Right atrium auricular region (tissue), 2 donors: ENCODE data around the gene ARF3. TPM values are rescaled to one million over a fixed set of nuclear protein-coding genes. Genes with fewer than 3 reads are reported as not detected.
A peak's percentile ranks its signal among the peaks of the same experiment; 100 is the strongest.

Source experiments
- DNase-seq: peaks from one replicate; pipeline ENCODE4 v3.0.0-alpha.2; 2019; ENCODE audit warnings: low spot score
- H3K27ac ChIP-seq, 2 donors: fragments of 200-600 bp; sonication (generic); 1 replicate in 1 of 2; 2 replicates in 1 of 2; pipeline ENCODE4 v1.5.1; 2016 to 2019
- H3K27me3 ChIP-seq, 2 donors: fragments of 200-600 bp; sonication (generic); one replicate each; pipeline versions ENCODE4 v1.5.1 to v1.6.0; 2017 to 2019
- H3K36me3 ChIP-seq: fragments of 200-600 bp; sonication (generic); one replicate; pipeline ENCODE4 v1.5.1; 2016
- H3K4me1 ChIP-seq, 2 donors: fragments of 200-600 bp; sonication (generic); one replicate each; pipeline versions ENCODE4 v1.5.1 to v1.6.0; 2017 to 2019
- H3K4me3 ChIP-seq, 2 donors: fragments of 200-600 bp; sonication (generic); 1 replicate in 1 of 2; 2 replicates in 1 of 2; pipeline ENCODE4 v1.5.1; 2017 to 2019; ENCODE audit warnings: mild to moderate bottlenecking in 1 of 2, moderate library complexity in 1 of 2
- H3K9me3 ChIP-seq, 2 donors: fragments of 200-600 bp; sonication (generic); one replicate each; pipeline ENCODE4 v1.5.1; 2019
- total RNA-seq, 2 donors: library from RNA; depleted of rRNA; stranded (reverse); fragments of >200 nt; gene quantifications; one replicate each; pipeline ENCODE4 v1.1.0, GENCODE V29; 2016
- TF ChIP-seq, protein P1 (sequence below), 2 donors: fragments of 200-600 bp; sonication (generic); IDR thresholded peaks; one replicate each; pipeline ENCODE4 v1.5.1; 2019; ENCODE audit warnings: antibody characterized with exemption in 2 of 2

Gene ARF3
- total RNA-seq, 2 donors from 2014 or later, result 35.5 to 48.8 TPM

DNA sequence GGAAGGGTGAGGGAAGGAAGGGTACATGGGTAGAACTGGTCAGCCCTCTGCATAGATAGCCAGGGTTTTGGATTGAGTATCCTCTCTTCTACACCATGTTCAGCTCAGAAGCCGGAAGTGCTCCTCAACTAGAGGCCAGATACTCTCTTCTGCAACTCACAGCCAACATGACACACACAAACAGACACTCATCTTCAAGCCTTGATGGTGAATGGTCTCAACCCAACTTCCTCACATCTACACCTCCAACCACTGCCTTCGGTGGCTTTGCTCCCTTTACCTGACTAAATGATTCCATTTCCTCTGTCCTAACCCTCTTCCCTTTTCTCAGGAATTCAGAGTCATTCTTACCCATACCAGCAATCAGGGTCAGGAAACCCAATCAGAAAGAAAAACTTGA lies 24.4 kb downstream of the ARF3 start:
- H3K36me3 ChIP-seq, result peaks cover 30% of the 10 kb centered on the region
- DNase-seq, result no peak
- no peaks in the 10 kb centered on the region for H3K4me1 ChIP-seq
- H3K27me3 ChIP-seq, result no peaks in the 10 kb centered on the region
- TF ChIP-seq, protein P1, sequence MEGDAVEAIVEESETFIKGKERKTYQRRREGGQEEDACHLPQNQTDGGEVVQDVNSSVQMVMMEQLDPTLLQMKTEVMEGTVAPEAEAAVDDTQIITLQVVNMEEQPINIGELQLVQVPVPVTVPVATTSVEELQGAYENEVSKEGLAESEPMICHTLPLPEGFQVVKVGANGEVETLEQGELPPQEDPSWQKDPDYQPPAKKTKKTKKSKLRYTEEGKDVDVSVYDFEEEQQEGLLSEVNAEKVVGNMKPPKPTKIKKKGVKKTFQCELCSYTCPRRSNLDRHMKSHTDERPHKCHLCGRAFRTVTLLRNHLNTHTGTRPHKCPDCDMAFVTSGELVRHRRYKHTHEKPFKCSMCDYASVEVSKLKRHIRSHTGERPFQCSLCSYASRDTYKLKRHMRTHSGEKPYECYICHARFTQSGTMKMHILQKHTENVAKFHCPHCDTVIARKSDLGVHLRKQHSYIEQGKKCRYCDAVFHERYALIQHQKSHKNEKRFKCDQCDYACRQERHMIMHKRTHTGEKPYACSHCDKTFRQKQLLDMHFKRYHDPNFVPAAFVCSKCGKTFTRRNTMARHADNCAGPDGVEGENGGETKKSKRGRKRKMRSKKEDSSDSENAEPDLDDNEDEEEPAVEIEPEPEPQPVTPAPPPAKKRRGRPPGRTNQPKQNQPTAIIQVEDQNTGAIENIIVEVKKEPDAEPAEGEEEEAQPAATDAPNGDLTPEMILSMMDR (IDR thresholded peaks at IDR 0.05), result no peak
- no peaks in the 10 kb centered on the region for H3K9me3 ChIP-seq
- H3K4me3 ChIP-seq, result no peak overlapping the region
- H3K27ac ChIP-seq, result no peak overlapping the region

DNA sequence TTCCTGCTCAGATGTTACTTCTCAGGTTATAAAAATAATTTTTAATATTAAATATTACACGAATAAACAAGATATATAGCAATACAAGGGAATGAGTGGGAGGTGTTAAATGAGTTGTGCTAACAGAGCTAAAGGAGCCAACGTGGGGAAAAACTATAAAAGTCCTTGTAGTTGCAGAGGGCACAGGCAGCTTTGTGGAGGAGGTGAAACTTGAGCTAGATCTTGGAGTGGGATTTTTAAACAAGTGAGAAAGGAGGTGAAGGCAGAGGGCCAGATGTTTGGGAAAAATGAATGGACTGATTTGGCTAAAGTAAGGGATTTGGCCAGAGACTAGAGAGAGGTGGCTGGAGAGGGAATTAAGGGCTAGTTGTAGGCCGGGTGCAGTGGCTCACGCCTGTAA lies 26.8 kb downstream of the ARF3 start:
- Histone ChIP-seq H3K9me3 (no peaks in the 10 kb centered on the region), H3K4me1 (peaks cover 0 to 4% of the 10 kb centered on the region in 2 donors), H3K4me3 (no peak overlapping the region), H3K36me3 (peaks cover 26% of the 10 kb centered on the region), H3K27me3 (no peaks in the 10 kb centered on the region), H3K27ac (no peak overlapping the region)
- DNase-seq, result no peak
- TF ChIP-seq, protein P1 (IDR thresholded peaks at IDR 0.05), result no peak

DNA sequence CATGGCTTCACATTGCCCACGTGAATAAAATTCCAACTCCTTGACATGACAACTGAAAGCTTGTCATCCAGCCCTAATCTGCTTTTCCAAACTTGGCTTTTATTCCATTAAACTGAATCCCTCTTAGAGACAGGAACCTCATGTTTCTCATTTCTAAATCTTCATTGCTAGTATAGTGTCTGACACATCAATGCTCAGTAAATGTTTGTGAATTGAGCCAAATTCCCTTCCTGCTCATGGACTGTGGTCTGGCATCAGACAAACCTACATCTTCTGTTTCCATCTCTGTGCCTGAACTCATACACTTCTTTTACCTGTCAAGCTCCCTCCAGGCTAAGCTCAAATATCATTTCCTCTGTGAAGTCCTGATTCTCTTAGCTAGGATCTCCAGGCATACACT lies 27.7 kb downstream of the ARF3 start:
- Histone ChIP-seq H3K9me3 (no peaks in the 10 kb centered on the region), H3K4me3 (no peak overlapping the region), H3K36me3 (peaks cover 26% of the 10 kb centered on the region), H3K27me3 (no peaks in the 10 kb centered on the region), H3K4me1 (peaks cover 0 to 10% of the 10 kb centered on the region in 2 donors), H3K27ac (no peak overlapping the region)
- DNase-seq, result no peak
- TF ChIP-seq, protein P1 (IDR thresholded peaks at IDR 0.05), result no peak

DNA sequence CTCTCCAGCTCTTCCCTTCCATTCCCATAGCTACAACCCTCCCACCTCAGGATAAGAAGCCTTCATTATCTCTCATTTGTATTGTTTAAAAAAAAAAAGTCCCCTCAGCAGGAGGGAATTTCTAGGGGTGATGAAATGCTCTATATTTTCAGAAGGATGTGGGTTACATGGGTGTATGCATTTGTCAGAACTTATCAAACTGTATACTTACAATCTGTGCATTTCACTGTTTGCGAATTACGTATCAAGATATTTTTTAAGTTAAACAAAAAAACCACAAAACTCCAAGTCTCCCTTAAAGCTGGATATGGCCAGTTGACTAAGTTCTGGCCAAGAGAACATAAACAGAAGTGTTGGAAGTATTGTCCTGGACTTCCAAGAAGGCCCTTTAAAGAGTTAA lies 30.0 kb downstream of the ARF3 start:
- H3K36me3 ChIP-seq, result peaks cover 12% of the 10 kb centered on the region
- DNase-seq, result no peak
- no peak overlapping the region for H3K4me3 ChIP-seq
- H3K9me3 ChIP-seq, result no peaks in the 10 kb centered on the region
- no peak overlapping the region for H3K27ac ChIP-seq
- TF ChIP-seq, protein P1 (IDR thresholded peaks at IDR 0.05), result no peak
- H3K27me3 ChIP-seq, result no peaks in the 10 kb centered on the region
- peaks cover 0 to 14% of the 10 kb centered on the region in 2 donors for H3K4me1 ChIP-seq

DNA sequence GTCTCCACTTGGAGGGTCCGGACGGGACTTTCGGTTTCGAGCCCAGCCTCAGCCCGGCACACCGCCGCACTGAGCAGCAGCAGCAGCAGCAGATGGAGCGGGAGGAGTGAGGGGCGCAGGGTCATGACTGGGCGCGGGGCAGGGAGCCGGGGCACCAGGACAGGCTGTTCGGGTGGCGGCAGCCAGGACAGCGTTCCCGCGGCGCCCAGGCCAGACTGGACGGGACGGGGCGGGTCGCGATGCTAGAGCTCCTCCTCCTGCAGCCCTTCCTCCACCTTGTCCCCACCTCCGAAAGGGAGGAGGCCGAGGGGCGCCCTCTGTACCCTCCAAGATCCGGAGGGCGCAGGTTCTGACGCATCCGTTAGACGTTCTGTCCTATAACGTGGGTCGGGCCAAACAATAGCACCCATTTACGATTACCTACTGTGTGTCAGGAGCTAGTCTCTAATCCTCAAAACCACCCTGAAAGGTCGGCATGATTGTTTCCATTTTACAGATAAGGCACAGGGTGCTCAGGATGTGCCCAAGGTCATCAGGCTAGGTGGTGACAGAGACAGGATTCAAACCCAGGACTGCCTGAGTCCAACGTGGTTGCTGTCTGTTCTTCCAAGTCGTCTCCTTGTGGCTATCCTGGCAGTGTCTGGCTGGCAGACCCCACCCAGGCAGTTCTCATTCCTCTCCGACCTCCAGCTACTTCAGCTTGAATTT lies 31.8 kb downstream of the ARF3 start, which contains the start of gene FKBP11:
Gene FKBP11 (minus strand): TSS at position 189 of the 708 bp plus-strand sequence. CDS start 64 bp downstream, at position 125.
- Histone ChIP-seq H3K27ac (peak within 1 kb of the TSS; percentile 6 to 67), H3K27me3 (no peaks in the 10 kb centered on the region), H3K4me3 (peak within 1 kb of the TSS; percentile 61 to 72), H3K9me3 (no peaks in the 10 kb centered on the region), H3K4me1 (peaks cover 0 to 14% of the 10 kb centered on the region in 2 donors), H3K36me3 (peaks cover under 1% of the 10 kb centered on the region)
- TF ChIP-seq, protein P1 (IDR thresholded peaks at IDR 0.05), result no peak
- DNase-seq, result peak; percentile 65
